Effector memory CD4-positive, alpha-beta T cell (primary cell): ENCODE data around the gene IGHMBP2.
"Not testable (repeated sequence)": the region's sequence is repeated elsewhere in the genome, so short reads cannot be mapped to it uniquely, and the experiment has no call there.

Experiments used
- DNase-seq, 3 donors: peaks; one replicate each; pipeline ENCODE4 v3.0.0-alpha.2; 2020
- H3K27ac ChIP-seq: 2 replicates; pipeline ENCODE4 v1.7.0; 2013; ENCODE audit warnings: mild to moderate bottlenecking, low read length, moderate library complexity; ENCODE audit not compliant: insufficient read depth, poor library complexity, severe bottlenecking
- H3K27me3 ChIP-seq: replicated peaks from 2 replicates; pipeline ENCODE4 v1.7.0; 2013; ENCODE audit warnings: mild to moderate bottlenecking, low read length; ENCODE audit not compliant: insufficient read depth, control insufficient read depth, poor library complexity, severe bottlenecking
- H3K36me3 ChIP-seq: 2 replicates; pipeline ENCODE4 v1.7.0; 2013; ENCODE audit warnings: mild to moderate bottlenecking, low read length, moderate library complexity; ENCODE audit not compliant: control insufficient read depth, insufficient read depth
- H3K4me1 ChIP-seq: 2 replicates; pipeline ENCODE4 v1.7.0; 2013; ENCODE audit warnings: low read length, mild to moderate bottlenecking; ENCODE audit not compliant: control insufficient read depth, insufficient read depth, poor library complexity, severe bottlenecking
- H3K4me3 ChIP-seq: 2 replicates; pipeline ENCODE4 v1.7.0; 2013; ENCODE audit warnings: low read length, low read depth, mild to moderate bottlenecking; ENCODE audit not compliant: insufficient read depth, poor library complexity, severe bottlenecking
- H3K9me3 ChIP-seq: 2 replicates; pipeline ENCODE4 v1.7.0; 2013; ENCODE audit warnings: mild to moderate bottlenecking, low read length, moderate library complexity; ENCODE audit not compliant: control insufficient read depth

The IGHMBP2 gene

GRCh38 chr11:68867066-68867465, 36.6 kb upstream of the IGHMBP2 start:
- Histone ChIP-seq H3K27me3 (peaks cover 9% of the 10 kb centered on the region), H3K9me3 (no peaks in the 10 kb centered on the region), H3K4me1 (no peaks in the 10 kb centered on the region), H3K27ac (no peak overlapping the region), H3K4me3 (no peak overlapping the region), H3K36me3 (no peaks in the 10 kb centered on the region)
- DNase-seq = no peak

GRCh38 chr11:68868221-68868835, 35.4 kb upstream of the IGHMBP2 start:
- Histone ChIP-seq H3K9me3 (no peaks in the 10 kb centered on the region), H3K36me3 (no peaks in the 10 kb centered on the region), H3K27me3 (peaks cover 9% of the 10 kb centered on the region), H3K27ac (no peak overlapping the region), H3K4me3 (no peak overlapping the region), H3K4me1 (no peaks in the 10 kb centered on the region)
- no peak for DNase-seq

GRCh38 chr11:68870470-68870869, 33.2 kb upstream of the IGHMBP2 start:
- H3K4me3 ChIP-seq = no peak overlapping the region
- no peak for DNase-seq
- no peak overlapping the region for H3K27ac ChIP-seq
- H3K36me3 ChIP-seq = no peaks in the 10 kb centered on the region
- H3K27me3 ChIP-seq = peaks cover 9% of the 10 kb centered on the region
- H3K9me3 ChIP-seq = no peaks in the 10 kb centered on the region
- no peaks in the 10 kb centered on the region for H3K4me1 ChIP-seq

- Histone ChIP-seq H3K4me3 (no peak overlapping the region), H3K9me3 (no peaks in the 10 kb centered on the region), H3K27ac (no peak overlapping the region), H3K27me3 (peaks cover 9% of the 10 kb centered on the region), H3K4me1 (no peaks in the 10 kb centered on the region), H3K36me3 (no peaks in the 10 kb centered on the region)
- DNase-seq = no peak
Measured at GRCh38 chr11:68872216-68873003, 31.3 kb upstream of the IGHMBP2 start.

GRCh38 chr11:68878022-68878421, 25.7 kb upstream of the IGHMBP2 start:
- no peaks in the 10 kb centered on the region for H3K27me3 ChIP-seq
- no peaks in the 10 kb centered on the region for H3K4me1 ChIP-seq
- H3K36me3 ChIP-seq = no peaks in the 10 kb centered on the region
- DNase-seq = no peak
- no peaks in the 10 kb centered on the region for H3K9me3 ChIP-seq
- H3K4me3 ChIP-seq = no peak overlapping the region
- no peak overlapping the region for H3K27ac ChIP-seq

- H3K9me3 ChIP-seq = no peaks in the 10 kb centered on the region
- H3K27me3 ChIP-seq = no peaks in the 10 kb centered on the region
- no peaks in the 10 kb centered on the region for H3K4me1 ChIP-seq
- no peak for DNase-seq
- H3K27ac ChIP-seq = no peak overlapping the region
- no peak overlapping the region for H3K4me3 ChIP-seq
- H3K36me3 ChIP-seq = no peaks in the 10 kb centered on the region
Measured at GRCh38 chr11:68880851-68881250, 22.8 kb upstream of the IGHMBP2 start.

- H3K9me3 ChIP-seq = no peaks in the 10 kb centered on the region
- no peak overlapping the region for H3K4me3 ChIP-seq
- H3K27ac ChIP-seq = no peak overlapping the region
- no peaks in the 10 kb centered on the region for H3K27me3 ChIP-seq
- H3K4me1 ChIP-seq = no peaks in the 10 kb centered on the region
- no peaks in the 10 kb centered on the region for H3K36me3 ChIP-seq
- DNase-seq = no peak
Measured at GRCh38 chr11:68881320-68881719, 22.4 kb upstream of the IGHMBP2 start.

GRCh38 chr11:68882391-68882790, 21.3 kb upstream of the IGHMBP2 start:
- H3K36me3 ChIP-seq = no peaks in the 10 kb centered on the region
- H3K4me1 ChIP-seq = no peaks in the 10 kb centered on the region
- no peak overlapping the region for H3K4me3 ChIP-seq
- H3K27ac ChIP-seq = no peak overlapping the region
- no peaks in the 10 kb centered on the region for H3K9me3 ChIP-seq
- no peak for DNase-seq
- H3K27me3 ChIP-seq = no peaks in the 10 kb centered on the region

GRCh38 chr11:68884827-68885226, 18.9 kb upstream of the IGHMBP2 start:
- H3K4me1 ChIP-seq, DNase-seq, H3K27ac ChIP-seq, H3K9me3 ChIP-seq, H3K4me3 ChIP-seq, H3K27me3 ChIP-seq, H3K36me3 ChIP-seq: not testable (repeated sequence)

- Histone ChIP-seq H3K4me3 (no peak overlapping the region), H3K27ac (no peak overlapping the region), H3K4me1 (no peaks in the 10 kb centered on the region), H3K9me3 (no peaks in the 10 kb centered on the region), H3K27me3 (no peaks in the 10 kb centered on the region), H3K36me3 (peaks cover 40% of the 10 kb centered on the region)
- no peak for DNase-seq
Measured at GRCh38 chr11:68889948-68890446, 13.7 kb upstream of the IGHMBP2 start.
